SK-N-DZ (cell line): ENCODE results near the gene AP2A1.
"Not testable (repeated sequence)": the region's sequence is repeated elsewhere in the genome, so short reads cannot be mapped to it uniquely, and the experiment has no call there.

Experiments used
- DNase-seq: peaks from one replicate; pipeline ENCODE4 v3.0.0-alpha.2; 2015; ENCODE audit warnings: low spot score

AP2A1 gene

DNA sequence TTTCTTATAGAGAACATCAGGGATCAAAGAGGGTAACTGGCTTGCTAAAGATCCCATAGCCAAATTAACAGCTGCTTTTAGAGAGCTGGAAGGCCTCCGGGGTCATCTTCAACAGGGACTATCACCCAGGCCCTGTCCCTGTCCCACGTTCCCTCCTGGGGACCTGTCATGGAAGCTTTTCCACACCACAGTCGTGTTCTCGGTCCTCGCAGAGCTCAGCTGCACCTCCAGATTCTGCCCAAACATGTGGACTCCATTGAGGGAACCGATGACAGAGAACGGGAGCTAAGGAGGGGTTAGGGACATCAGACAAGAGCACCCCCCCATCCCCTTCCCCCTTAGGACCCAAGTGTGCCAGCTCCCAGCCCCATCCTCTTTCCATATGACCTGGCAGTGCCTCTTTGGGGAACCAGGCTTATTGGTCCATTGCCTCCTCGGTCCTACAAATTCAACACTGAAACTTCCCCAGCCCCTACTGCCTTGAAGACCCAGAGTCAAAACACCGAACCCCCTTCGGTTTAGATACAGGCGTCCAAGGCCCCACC is 45.7 kb downstream of the AP2A1 start:
- no peak for DNase-seq

GRCh38 chr19:49812997-49813861 is 46.4 kb downstream of the AP2A1 start, which contains the start of gene FUZ:
Gene FUZ (minus strand): TSS chr19:49813292. CDS start chr19:49813106, 186 bp downstream.
- DNase-seq, result peak; percentile 97

GRCh38 chr19:49814010-49814409 is 47.2 kb downstream of the AP2A1 start:
- no peak for DNase-seq

GRCh38 chr19:49816590-49816989 is 49.8 kb downstream of the AP2A1 start:
- no peak for DNase-seq

DNA sequence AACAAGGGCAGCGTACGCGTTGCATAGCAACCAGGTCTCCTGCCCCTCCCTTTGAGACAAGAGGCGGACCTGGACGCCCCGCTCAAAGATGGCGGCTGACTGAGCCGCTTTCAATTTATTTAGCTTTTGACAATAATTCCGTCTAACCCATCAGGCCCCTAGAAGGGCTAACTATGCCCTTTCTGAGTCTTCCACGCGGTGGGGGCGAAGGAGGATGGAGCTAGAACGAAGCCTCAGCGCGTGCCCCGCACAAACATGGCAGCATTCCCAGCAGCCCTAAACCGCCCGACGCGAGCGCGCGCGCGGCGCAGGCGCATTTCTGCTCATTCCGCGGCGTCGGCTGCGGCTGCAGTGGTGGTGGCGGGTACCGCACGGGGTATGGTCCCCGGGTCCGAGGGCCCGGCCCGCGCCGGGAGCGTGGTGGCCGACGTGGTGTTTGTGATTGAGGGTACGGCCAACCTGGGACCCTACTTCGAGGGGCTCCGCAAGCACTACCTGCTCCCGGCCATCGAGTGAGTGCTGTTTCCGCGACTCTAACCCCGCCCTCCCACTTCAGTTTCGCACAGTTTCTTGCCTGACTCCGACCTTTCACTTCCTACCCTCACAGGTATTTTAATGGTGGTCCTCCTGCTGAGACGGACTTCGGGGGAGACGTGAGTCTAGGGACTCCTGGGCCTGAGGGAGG is 51.3 kb downstream of the AP2A1 start, which contains the start of gene MED25:
TSS of gene MED25 (plus strand) at position 326 of the 685 bp plus-strand sequence. CDS start at position 379, 53 bp downstream.
- peak; percentile 77 for DNase-seq

DNA sequence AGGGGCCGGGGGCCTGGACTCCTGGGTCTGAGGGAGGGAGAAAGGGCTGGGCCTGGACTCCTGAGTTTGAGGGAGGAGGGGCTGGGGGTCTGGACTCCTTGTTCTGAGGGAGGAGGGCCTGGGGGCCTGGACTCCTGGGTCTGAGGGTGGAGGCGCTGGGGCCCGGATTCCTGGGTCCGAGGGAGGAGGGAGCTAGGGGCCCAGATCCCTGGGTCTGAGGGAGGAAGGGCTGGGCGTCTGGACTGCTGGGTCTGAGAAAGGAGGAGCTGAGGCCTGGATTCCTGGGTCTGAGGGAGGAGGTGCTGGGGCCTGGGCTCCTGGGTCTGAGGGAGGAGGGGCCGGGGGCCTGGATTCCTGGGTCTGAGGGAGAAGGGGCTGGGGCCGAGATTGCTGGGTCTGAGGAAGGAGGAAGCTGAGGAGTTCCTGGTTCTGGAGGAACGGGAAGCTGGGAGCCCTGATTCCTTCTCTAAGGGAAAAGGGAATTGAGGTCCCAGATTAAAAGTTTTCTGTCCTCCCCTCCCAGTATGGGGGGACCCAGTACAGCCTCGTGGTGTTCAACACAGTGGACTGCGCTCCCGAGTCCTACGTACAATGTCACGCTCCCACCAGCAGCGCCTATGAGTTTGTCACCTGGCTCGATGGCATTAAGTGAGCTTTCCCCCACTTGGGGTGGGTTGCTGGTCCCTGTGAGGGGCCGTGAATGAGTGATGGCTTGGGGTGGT is 52.0 kb downstream of the AP2A1 start:
- DNase-seq, result no peak

GRCh38 chr19:49819452-49820115 is 52.8 kb downstream of the AP2A1 start:
- not testable (repeated sequence) for DNase-seq

DNA sequence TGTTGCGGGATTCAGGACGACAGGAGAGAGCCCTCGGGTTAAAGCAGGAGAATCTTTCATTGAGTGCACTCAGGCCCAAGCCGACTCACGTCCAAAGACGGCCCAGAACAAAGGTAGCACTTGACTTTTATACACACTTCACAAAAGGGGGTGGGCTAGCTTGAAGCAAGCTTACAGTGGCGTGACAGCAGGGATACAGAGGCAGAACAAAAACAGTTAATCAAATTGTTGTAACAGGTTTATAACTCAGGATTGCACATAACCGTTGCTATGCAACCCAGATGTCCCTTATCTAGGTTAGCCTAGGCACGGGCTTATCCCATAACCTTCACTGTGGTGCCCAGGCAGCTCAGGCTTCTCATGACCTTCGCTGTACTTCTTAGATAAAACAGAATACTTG is 53.3 kb downstream of the AP2A1 start:
- no peak for DNase-seq

DNA sequence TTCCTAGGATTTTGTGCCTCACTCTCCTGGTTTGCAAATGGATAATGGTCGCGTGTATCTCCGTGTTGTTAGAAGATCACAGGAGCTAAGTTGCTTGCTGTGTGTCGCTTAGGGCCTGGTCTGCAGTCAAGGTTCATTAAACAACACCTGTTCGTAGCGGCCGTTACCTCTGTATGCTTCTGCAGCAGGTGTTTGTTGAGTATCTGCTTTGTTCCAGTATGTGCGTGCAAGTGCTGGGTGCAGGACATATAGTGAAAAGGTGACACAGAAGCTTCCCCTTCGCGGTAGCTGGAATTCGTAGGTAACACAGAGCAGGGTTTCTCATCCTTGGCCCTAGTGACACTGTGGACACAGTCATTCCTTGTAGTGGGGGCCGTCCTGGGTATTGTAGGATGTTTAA is 56.7 kb downstream of the AP2A1 start:
- DNase-seq, result no peak

DNA sequence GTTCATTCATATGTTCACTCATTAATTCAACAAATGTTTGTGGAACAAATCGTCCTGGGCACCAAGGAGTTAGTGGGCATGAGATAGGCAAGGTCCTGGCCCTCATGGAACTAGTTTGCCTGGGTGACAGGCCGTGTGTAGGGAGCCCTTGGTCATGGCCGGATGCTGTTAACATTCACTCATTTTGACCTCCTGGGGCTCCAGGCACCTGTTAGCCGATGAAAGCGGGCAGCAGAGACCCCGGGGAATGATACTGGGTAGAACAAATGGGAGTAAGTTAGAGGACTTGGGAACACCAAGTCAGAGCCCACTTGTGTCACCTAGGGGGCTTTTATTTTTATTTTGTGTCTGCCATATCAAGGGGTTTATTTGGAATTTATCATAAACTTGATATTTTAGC is 57.9 kb downstream of the AP2A1 start:
- DNase-seq, result no peak

- DNase-seq, result no peak
Measured at GRCh38 chr19:49827034-49827433, 60.2 kb downstream of the AP2A1 start.

- DNase-seq, result no peak
Measured at GRCh38 chr19:49829200-49829599, 62.4 kb downstream of the AP2A1 start.

DNA sequence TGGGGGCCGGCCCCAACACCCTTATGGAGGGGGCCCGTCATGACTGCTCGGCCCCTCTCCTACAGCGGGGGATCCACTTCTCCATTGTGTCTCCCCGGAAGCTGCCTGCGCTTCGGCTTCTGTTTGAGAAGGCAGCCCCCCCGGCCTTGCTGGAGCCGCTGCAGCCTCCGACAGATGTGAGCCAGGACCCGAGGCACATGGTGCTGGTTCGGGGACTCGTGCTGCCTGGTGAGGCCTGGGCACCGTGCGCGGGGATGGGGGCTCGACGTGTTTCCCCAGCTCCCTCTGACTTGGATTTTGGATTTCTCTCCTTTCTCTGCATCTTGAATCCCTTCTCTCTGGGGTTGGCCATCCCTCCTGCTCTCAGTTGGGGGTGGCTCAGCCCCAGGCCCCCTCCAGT is 62.9 kb downstream of the AP2A1 start:
- DNase-seq, result no peak

DNA sequence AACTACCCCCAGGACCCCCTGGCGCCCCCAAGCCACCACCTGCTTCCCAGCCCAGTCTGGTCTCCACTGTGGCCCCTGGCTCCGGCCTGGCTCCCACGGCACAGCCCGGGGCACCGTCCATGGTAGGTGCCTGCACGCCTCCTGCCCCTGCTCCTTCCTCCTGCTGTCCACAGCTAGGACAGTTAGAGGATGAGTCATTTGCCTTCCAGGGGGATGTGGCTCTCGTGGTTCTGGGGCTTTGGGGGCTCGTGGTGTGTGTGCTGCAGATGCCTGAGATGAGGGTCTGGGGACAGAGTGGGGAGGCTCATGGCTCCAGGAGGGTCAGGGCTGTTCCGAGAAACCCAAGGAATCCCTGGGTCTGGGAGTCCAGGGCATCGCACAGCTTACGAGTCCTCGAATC is 64.0 kb downstream of the AP2A1 start:
- no peak for DNase-seq

- no peak for DNase-seq
Measured at GRCh38 chr19:49831592-49831991, 64.8 kb downstream of the AP2A1 start.

DNA sequence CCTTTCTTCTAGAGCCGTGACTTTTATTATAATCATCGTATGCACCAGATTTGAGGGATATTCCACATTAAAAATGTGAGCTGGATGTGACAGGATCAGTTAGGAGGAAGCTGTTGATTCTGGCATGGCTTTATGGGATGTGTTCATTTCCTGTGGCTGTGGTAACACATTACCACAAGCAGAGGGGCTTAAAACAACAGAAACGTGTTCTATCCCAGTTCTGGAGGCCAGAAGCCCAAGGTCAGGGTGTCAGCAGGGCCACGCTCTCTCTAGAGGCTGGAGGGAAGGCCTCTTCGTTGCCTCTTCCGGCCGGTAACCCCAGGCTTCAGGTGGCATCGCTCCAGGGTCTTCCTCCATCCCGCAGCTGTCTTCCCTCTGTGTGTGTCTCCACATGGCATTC is 65.8 kb downstream of the AP2A1 start:
- no peak for DNase-seq

- DNase-seq, result no peak
Measured at GRCh38 chr19:49833599-49833998, 66.8 kb downstream of the AP2A1 start.

- no peak for DNase-seq
Measured at GRCh38 chr19:49835562-49835961, 68.8 kb downstream of the AP2A1 start.

GRCh38 chr19:49836176-49837008 is 69.6 kb downstream of the AP2A1 start:
- DNase-seq, result no peak

DNA sequence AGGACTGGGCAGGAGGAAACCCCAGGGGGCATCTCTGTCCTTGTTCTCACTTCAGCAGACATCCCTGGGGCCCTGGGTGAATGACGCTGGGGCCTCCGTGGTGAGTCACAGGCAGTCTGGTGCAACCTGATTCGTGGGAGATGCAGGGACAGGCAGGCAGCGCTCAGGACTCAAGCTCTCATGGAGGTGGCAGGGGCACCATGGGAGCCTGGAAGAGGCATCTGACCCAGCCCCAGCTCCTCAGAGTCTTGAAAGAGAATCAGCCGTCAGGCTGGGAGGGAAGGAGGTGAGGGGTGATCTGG is 70.2 kb downstream of the AP2A1 start:
- DNase-seq, result no peak

GRCh38 chr19:49837425-49837824 is 70.6 kb downstream of the AP2A1 start:
- no peak for DNase-seq
